Measurements from ENCODE around the gene ZFP1.

ZFP1 gene

DNA sequence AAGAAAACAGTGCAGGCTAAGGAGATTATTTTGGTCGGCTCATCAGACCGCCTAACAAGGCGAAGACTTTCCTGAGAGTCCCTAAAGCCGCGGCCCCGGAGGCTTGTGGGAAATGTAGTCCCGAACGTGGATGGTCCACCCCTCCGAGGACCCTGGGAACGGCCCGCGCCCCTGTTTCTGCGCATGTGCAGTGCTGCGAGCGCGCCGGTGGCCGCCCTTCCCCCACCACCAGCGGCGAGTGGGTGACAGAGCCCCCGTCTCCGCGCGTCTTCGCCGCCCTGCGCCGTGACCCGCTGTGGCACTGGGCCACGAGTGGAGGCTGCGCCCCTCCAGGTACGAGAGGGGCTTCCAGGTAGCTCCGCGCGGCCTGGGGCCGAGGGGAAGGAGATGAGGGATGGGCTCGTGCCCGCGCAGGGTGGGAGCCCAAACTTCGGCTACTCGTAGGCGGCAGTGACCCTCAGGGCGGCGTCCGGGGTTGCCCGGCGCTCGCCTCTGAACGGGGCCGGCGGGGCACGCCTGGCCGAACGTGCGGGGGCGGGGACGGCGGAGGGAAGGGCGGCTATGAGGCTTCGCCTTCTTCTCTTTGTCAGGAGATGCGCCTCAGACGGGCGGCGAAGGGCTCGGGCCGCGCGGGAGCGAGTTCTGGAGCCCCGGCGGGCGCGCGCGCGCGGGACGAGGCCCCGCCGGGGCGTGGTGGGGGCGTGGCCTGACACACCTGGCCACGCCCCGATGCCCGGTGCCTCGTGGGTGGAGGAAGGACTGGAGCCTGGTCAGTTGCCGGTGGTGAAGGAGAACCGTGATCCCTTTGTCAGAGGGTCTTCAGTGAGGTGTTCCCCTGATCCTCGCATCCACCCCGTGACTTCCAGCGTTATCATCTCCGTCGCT lies at the start of gene ZFP1:
Gene ZFP1, plus strand, starts transcription at position 214 of the 885 bp plus-strand sequence. CDS start 4,428 bp downstream, outside the sequence.
- DNase-seq (ENCODE audit: low read depth): peak; percentile 95

DNA sequence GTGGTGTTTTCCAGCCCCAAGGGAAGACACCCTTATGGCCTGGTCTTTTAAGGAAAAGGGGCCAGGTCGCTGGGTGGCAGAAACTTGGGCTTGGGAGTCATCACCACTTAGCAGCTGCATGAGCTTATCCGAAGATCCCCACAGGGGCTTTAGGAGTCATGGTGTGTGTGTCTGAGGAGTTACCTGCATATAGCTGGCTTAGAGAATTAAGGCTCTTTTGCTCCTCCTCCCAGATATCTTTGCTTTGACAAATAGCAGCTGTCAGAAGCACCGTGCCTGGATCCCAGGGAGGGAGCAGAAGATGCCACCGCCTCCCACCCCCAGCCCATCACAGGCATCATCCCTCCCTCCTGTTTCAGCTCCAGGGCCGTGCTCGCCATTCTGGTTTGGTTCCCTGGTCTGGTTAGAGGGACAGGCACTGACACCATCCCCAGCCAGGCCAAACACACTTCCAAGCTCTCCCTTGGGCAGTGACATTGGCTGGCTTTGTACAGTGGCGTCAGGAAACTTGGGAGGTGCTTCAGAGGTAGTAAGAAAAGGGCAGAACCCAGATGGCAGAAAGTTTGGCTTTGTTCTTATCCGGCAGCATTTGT lies 49.2 kb upstream of the ZFP1 start:
- no peak for DNase-seq (ENCODE audit: low read depth)

DNA sequence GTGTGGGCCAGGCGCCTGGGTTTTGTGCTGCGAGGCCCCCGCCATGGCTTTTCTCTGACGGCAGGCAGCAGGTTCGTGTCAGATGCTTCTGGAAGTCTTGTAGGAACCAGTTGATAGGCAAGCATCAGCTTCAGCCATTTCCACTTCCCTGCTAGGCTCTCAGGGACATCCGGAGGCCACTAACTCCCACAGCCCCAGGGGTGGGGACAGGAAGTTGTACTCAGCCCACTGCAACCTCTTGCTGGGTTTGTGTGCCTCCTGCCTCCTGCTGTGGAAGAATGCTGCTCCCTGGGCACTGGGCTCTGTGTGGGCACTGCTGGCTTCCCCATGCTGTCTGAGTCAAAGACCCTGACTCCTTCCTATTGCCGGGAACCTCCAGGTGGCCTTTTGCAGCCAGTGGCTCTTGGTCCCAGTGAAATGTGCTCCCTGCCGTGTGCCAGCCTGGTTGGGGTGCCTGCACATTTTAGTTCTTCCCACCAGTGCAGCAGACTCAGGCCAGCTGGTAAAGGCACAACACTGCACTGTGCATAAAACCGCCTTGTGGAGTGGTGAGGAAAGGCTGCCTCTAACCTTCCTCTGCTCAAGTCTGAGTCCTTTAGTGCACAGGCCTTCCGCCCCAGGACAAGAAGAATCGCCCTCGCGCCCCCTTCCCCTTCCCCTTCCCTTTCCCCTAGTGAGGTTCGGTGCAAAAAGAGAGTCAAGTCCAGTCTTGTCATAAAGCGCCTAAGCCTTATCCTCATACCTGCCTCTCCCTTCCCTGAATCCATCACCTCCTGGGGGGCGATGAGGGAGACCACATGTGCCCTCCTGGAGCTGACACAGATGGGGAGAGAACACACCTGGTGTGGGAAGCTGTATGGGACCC lies 48.4 kb upstream of the ZFP1 start:
- DNase-seq (ENCODE audit: low read depth): no peak

DNA sequence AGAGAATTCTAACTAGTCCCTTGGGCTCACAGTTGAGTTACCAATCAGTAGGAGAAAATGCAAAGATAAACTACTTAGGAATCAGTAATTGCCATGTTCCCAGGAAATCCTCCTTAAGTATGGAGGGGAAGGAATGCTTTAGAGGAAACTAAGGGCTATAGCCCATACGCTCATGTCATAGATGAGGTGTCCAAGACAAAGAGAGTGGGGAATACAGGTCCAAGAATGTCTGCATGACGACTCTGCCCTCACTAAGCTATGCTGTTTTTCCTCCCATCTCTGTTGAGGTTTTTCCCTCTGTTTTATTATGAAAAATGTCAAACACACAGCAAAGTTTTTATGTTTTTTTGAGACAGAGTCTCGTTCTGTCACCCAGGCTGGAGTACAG lies 47.7 kb upstream of the ZFP1 start:
- no peak for DNase-seq (ENCODE audit: low read depth)

DNA sequence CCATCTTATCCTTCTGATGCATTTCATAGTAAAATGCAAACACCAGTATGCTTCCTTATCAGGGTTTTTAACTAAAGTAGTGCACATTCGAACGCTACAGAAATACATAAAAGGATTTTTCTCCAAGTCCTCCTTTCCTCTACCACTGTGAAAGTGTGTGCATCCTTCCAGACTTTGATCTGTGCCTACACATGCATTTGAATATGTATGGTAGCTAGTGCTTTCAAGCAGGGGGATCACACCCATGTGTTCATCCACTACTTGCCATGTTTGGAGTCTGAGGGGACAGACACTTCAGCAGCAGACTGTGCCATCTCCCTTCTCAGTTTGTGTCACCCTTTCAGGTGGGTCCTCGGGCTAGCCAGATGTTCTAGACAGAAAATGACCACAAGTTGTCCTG lies 46.7 kb upstream of the ZFP1 start:
- no peak for DNase-seq (ENCODE audit: low read depth)

DNA sequence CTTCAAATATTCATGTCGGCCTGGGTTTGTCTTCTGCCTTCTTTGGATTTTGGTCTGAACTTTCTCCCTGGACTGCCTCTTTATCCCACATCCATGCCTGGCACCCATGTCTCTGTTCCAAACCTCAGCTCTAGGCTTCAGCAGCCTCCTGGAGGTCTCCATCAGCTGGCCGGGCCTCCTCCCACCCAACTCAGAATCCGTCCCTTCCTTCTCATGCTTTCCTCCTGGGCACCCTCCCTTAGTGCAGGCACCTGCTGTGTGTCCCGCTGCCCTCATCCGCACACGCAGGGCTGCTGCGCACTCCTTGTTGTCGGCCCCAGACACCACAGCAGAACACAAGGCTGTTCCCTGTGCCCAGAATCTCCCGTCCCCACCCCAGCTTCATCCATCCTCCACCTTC lies 45.7 kb upstream of the ZFP1 start:
- no peak for DNase-seq (ENCODE audit: low read depth)

DNA sequence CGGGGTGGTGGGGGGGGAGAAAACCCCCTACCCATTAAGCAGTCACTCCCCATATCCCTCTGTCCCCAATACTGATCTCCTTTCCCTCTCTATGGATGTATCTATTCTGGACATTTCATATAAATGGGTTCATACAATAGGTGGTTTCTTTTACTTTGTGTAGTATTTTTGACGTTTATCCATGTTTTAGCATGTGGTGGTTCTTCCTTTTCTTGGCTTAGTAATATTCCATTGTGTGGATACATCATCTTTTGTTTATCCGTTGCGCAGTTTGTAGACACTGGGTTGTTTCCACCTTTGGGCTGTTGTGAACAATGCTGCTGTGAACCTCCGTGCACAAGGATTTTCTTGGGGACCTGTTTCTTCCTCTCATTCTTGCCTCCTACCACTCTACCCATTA lies 44.3 kb upstream of the ZFP1 start:
- no peak for DNase-seq (ENCODE audit: low read depth)

DNA sequence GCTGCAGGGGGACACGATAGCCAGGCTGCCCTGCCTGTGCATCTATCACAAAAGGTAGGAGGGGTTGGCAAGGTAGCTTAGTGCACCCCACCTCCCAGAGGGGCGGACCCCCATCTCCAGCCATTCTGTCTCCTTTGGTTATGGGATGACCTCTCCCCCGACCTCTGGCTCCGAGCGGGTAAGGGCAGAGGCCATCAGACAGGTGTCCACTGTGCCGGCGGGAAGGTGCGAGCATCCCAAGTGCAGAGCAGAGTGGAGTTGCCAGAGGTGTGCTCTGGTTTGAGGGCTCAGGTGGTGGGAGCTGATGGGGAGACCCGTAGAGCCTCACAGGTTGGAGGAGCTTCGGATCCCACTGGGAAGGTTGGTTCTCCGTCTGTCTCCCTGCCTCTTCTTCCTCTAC lies 43.5 kb upstream of the ZFP1 start:
- no peak for DNase-seq (ENCODE audit: low read depth)

DNA sequence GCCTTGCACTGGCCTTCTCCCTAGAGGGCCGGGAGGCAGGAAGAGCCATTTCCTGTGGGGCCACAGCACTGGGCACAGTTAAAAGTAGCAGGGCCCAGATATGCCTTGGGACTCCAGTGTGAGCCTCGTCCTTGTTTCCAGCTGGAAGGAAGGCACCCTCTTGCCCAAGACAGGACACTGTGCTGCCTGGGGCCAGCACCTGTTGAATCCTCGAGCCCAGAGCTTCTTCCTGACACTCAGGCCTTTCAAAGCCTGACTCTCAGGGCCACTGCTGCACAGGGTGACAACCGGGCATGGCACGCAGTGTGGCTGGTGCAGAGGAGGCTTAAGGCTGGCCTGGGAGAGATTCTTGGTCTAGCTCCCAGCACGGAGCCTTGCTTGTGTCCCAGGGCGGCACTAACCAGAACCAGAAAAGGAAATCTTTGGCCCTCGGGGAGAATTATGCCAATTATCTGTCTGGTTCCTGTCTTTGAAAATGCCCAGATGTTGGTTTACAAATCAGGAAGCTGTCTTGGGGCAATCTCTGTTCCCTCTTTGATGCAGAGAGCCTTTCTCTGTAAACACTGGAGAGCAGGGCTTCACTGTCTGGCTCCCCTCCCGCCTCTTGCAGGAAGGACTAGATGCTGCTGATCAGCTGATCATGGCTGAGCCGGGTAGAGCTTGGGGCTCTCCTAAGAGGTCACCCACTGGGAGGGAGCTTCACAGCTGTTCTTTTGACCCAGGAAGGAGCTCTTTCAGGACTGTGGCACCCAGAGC lies 42.8 kb upstream of the ZFP1 start:
- no peak for DNase-seq (ENCODE audit: low read depth)

DNA sequence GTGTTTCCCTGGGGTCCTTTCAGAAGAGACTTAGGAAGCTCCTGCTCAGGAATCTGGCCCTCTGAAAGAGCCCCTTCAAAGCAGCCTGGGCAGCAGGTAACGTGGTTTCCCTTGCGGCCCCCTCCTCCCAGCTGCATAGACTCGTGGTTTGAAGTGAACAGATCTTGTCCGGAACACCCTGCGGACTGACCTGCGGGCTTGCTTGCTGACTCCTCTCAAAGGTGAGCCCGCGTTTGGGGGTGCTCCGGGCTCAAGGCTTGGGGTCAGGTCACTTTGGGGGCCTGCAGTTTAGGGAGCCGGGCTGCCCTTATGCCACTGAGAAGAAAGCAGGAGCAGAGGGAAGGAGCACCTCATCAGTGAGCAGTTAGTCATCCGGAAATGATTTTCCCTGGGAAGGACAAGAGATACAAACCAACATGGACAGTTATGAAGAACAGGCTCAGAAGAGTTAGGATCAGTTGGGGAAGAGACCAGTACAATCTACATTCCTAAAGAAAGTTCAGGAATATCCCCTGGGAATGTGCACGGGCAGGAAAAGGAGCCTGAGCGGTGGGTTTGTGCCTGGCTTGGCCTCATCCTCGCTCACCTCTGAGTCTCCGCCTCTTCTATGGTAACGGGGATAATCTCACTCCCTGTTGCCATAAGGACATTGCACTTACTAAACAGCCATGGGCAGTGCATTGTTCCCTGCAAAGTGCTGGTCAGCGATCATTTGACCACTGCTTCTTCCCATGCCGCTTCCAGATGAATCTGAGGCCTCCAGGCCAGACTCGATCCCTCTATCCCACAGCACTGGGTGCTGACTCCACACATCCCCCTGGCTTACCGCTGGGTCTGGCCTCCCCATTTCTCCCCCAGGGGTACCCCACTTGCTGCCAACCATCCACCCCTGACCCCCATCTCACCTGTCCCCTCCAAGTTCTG lies 41.7 kb upstream of the ZFP1 start:
- DNase-seq (ENCODE audit: low read depth): no peak

DNA sequence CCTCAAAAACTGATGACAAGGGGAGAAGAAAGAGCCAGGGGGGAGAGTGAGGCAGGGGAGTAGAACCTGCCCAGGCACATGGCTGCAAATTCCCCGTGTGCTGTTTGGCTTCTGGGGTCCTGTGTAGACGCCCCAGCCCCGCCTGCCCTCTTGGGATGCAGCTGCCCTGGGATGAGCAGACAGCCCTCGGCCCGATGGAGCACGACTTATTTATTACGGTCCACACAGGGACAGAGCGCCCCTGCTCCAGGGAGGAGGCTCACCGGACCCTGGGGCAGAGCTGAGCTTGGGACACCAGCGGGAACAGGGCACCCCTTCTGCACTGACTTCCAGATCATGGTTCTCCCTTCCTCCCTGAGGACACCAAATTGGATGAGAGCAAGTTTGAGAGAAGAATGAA lies 40.8 kb upstream of the ZFP1 start:
- DNase-seq (ENCODE audit: low read depth): no peak

DNA sequence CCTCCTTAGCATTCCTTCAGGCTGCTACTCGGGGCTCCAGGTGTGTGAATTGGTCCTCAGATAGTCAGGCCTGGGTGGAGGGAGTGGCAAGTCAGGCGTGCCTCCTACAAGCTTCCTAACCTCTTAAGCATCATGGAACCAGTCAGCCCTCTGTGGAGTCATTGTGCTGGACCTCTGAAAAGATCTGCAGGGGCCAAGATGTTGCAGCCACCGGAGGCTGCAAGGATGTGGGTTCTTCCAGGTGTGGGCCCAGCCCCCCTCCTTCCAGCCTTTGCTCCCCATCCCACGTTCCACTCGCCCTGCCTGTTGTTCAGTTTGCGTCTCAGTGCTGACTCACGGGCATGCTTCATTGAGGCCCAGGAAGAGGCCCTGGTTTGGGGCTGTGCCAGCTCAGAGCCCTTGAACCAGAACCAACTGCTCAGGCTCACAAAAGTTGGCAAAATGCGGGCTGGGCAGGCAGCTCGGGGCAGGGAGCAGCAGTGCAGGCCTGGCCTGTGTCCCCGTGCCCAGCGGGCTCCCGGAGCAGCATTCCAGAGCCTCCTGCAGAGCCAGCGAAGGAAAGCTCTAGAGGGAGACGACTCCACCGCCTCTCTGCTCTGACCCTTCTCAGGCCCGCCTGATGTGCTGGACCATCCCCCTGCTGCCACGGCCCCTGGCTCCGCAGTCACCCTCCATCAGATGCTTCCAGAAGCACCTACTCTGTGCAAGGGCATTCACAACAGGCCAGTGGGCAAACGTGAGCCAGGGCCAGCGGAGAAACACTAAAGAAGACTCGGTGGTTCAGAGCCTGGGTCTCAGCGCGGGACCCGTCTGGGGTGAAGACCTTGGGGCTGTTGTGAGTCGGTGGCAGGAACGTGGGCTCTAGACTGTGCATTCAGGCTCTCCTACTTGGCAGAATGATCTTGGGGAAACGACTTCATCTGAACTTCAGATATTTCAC lies 39.3 kb upstream of the ZFP1 start:
- peak; percentile 41 for DNase-seq (ENCODE audit: low read depth)

DNA sequence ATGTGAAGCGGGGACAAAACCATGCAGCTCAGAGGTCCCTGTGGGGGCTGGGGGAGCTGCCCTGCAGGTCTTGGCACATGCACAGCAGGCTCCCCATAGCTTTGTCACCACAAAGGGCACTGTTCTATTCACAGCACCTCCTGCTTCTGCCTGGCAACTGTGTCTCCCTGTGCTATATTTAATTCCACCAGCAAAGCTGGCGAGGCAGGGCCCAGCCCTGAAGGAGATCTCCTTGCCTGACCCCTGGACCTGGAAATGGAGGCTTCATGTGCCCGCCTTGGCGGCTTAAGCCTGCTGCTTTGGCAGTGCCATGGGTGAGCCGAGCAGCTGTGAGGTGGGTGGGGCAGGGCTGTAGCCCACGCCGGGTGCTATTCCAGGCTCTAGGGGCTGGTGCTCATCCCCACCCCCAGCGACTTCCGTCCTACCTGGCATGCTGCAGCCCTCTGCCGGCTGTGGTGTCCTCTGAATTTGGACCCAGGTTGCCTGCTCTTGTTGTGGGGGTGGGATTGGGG lies 38.5 kb upstream of the ZFP1 start:
- no peak for DNase-seq (ENCODE audit: low read depth)

DNA sequence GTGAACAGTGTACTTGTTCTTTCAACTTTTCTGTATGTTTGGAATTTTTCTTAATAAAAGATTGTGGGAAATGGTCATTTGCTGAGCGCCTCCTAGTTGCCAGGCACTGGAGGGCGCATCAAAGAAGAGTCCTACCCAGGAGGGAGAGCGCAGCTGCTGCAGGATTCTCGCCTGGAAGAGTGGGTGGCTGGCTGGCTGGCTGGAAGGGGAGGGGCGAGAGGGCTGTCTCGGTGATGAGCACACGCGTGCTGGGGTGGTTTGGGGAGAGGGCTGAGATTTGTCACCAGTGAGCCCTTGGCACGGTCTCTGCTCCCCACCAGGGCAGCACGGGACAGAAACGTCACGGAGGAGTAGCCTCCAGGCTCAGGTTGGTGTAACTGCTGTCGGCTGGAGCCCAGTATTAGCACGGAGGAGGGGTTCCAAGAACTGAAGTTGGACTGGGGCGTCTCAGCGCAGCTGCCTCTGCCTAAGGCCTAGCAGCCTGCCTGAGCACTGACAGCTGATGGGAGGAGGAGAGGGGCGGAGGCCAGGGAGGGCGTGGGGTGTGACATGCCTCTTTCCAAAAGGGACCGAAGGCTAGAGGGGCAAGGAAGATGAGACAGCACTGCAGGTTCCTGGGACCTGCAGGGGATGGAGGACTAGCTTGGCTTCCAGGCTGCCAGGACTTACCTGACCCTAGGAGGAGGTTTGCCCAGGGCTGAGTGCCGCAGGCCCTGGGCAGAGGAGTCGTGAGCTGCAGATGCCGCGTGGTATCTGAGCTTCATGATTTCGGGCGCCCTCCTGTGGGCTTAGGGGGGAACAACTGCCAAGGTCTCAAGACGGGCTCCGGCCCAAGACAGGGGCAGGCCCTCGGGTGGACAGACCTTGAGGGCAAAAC lies 37.4 kb upstream of the ZFP1 start:
- DNase-seq (ENCODE audit: low read depth): peak; percentile 54

DNA sequence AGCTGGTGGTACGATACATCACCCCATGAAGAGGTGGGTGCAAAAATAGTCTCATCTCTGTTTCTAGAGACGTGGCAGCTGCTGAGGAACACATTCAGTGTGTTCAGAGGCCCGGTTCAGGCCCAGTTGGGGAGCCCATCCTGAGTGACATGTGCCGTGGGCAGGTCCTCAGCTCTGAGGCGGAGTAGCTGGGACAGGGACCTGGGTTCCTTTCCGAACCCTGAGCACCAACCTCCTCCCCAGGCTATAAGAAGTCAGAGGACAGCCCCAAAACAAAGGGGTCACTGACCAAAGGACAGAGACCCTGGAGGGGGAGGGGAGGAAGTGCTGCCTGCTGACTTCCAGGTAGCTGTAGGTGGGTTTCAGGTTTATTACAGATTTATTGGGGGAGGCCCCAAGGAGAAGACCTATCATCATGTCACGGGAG lies 36.8 kb upstream of the ZFP1 start:
- no peak for DNase-seq (ENCODE audit: low read depth)

DNA sequence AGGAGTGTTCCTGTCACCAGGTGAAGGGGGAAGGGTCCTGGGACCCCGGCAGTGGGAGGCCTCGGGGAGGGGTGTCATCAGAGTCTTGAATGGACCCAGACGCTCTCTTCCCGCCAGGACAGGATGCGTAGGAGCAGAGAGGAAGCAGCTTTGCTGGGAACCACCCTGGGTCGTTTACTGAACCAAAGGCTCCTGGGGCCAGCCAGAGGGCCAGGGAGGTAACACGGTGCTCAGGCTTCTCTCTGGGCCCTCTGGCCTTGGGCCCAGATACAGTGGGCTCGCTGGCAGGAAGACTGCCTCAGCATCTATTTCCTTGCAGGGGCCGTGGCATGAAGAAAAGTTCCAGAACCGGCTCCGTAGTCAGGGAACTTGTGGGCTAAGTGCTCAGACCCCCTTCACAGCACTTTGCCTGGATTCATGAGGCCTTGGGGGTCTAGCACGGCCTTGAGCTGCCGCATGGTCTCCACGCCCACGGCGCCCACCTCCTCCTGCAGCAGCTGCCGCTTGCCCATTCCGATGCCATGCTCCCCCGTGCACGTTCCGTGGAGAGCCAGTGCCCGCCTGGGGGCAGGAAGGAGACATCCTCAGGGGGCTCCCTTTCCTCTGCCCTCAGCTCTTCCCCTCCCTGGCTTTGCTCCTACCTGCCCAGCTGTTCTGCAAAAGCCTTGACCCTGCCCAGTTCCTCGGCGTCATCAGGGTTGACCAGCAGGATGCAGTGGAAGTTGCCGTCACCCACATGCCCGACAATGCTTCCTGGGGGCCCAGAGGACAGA lies 36.2 kb upstream of the ZFP1 start:
- DNase-seq (ENCODE audit: low read depth): no peak

DNA sequence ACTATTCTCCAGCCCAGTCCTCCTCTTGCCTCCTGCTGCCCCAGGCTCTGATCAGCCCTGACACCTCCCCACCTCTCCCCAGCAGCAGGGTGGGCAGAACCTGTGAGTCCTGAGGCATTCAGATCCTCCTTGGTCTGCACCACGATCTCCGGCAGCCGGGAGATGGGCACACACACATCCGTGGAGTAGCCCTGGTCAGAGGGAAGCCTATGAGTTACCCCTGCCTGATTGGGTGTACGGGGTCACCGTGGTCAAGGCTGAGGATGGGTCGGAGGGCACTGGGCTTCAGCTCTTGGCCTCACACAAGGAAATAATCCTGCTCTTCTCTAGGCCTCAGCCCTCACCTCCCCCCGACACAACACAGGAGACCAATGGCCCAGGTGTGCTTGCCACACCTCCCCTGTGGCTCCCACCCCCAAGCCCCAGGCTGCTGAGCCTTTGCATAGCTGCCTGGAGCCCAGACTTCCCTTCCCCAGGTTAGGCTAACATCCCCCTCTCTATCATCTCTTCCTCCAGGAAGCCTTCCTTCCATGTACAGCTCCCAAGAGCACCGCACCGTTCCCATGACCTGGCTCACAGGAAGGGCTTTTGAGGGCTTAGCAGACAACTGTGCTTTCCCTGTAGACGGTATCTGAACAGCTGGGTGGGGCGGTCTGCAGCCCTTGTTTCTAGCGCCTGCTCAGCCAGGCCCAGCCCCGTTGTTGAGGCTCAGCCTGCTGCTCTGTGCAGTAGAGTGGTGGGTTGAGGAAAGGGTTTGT lies 35.4 kb upstream of the ZFP1 start:
- no peak for DNase-seq (ENCODE audit: low read depth)

Measured in stimulated activated CD8-positive, alpha-beta memory T cell treated with anti-CD3 and anti-CD28 coated beads, Interleukin-15, amount 100 ng/mL, for 24 hours (primary cell).